Measurements from ENCODE around the gene CNRIP1.

DNA sequence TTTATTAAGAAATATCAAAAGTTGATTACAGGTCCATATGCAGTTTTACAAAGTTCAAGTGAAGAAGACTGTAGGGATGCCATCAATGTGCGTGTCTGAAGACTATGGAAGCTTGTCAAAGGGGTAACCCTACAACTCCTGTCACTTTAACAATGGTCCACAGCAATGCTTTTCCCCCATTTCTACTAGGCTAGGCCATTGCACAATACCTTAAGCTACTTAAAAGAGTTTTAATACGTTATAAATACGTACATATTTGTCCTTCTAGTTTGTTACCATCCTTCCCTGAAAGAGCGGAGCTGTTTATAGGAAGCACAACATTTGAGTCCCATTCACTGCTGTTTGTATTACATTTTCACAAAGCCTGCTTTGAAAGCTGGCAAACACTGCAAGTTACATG, 26.7 kb downstream of the CNRIP1 start:
- TF ChIP-seq, protein P1, sequence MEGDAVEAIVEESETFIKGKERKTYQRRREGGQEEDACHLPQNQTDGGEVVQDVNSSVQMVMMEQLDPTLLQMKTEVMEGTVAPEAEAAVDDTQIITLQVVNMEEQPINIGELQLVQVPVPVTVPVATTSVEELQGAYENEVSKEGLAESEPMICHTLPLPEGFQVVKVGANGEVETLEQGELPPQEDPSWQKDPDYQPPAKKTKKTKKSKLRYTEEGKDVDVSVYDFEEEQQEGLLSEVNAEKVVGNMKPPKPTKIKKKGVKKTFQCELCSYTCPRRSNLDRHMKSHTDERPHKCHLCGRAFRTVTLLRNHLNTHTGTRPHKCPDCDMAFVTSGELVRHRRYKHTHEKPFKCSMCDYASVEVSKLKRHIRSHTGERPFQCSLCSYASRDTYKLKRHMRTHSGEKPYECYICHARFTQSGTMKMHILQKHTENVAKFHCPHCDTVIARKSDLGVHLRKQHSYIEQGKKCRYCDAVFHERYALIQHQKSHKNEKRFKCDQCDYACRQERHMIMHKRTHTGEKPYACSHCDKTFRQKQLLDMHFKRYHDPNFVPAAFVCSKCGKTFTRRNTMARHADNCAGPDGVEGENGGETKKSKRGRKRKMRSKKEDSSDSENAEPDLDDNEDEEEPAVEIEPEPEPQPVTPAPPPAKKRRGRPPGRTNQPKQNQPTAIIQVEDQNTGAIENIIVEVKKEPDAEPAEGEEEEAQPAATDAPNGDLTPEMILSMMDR (IDR thresholded peaks at IDR 0.05 in 8 of 11, conservative IDR thresholded peaks at IDR 0.05 in 3 of 11) = no peak
- TF ChIP-seq POLR2AphosphoS5 (IDR thresholded peaks at IDR 0.05) = no peak

All from spleen (tissue), 7 donors.